Small intestine (tissue), 7 donors: ENCODE measurements around the gene TMEM89. TPM values are rescaled to one million over a fixed set of nuclear protein-coding genes. Genes with fewer than 3 reads are reported as not detected.
A peak's percentile ranks its signal among the peaks of the same experiment; 100 is the strongest.

Experiments used
- DNase-seq, 2 donors: peaks; one replicate each; pipeline versions ENCODE4 v3.0.0 to v3.0.0-alpha.2; 2013
- FAIRE-seq: peaks from 2 replicates; lab custom pipeline; 2012; peaks lifted over from hg19 to GRCh38; lab: Jason Lieb, UNC
- H3K27ac ChIP-seq, 3 donors: one replicate each; pipeline ENCODE4 v1.5.1; 2013; ENCODE audit warnings: low read length in 2 of 3, mild to moderate bottlenecking in 2 of 3, control low read depth in 1 of 3, inconsistent platforms in 1 of 3, low read depth in 1 of 3, moderate library complexity in 1 of 3
- H3K27me3 ChIP-seq, 3 donors: one replicate each; pipeline ENCODE4 v1.6.1; 2013; ENCODE audit warnings: low read length in 3 of 3, inconsistent platforms in 1 of 3; ENCODE audit not compliant: control insufficient read depth in 3 of 3, insufficient read depth in 3 of 3
- H3K36me3 ChIP-seq, 3 donors: one replicate each; pipeline ENCODE4 v1.6.1; 2013; ENCODE audit warnings: low read length in 3 of 3, inconsistent platforms in 1 of 3, low read depth in 1 of 3, mild to moderate bottlenecking in 1 of 3, moderate library complexity in 1 of 3; ENCODE audit not compliant: control insufficient read depth in 3 of 3, insufficient read depth in 2 of 3
- H3K4me1 ChIP-seq, 3 donors: one replicate each; pipeline ENCODE4 v1.6.1; 2013; ENCODE audit warnings: low read length in 2 of 3, inconsistent platforms in 1 of 3, low read depth in 1 of 3, mild to moderate bottlenecking in 1 of 3, moderate library complexity in 1 of 3; ENCODE audit not compliant: control insufficient read depth in 3 of 3, insufficient read depth in 2 of 3
- H3K4me3 ChIP-seq, 3 donors: one replicate each; pipeline ENCODE4 v1.5.1; 2013; ENCODE audit warnings: low read length in 3 of 3, control low read depth in 1 of 3, inconsistent platforms in 1 of 3, low read depth in 1 of 3, mild to moderate bottlenecking in 1 of 3, moderate library complexity in 1 of 3
- H3K9me3 ChIP-seq, 2 donors: one replicate each; pipeline ENCODE4 v1.6.1; 2013; ENCODE audit warnings: low read depth in 1 of 2, low read length in 1 of 2; ENCODE audit not compliant: control insufficient read depth in 2 of 2, insufficient read depth in 1 of 2
- WGBS, 3 donors: extraction: QIAGEN DNeasy Blood & Tissue Kit; methylation state at CpG; one replicate each; pipeline ENCODE4 v1.1.7; 2013; 5-methylcytosine and 5-hydroxymethylcytosine counted together
- polyA plus RNA-seq, 4 donors: library from polyadenylated mRNA; stranded (reverse) in 3 of 4; unstranded in 1 of 4; fragments of 200-250 nt in 3 of 4; fragments of 120-200 nt in 1 of 4; gene quantifications; one replicate each; pipeline versions ENCODE4 v1.2.1 to v1.2.3, GENCODE V29; 2013
- donor health status: healthy with polysubstance abuse.
- donor health status: control.
- donor health status: control.
- donor health status: Bipolar disorder and iron deficiency.
- donor health status: healthy.

Gene TMEM89
- polyA plus RNA-seq, 4 donors: 0.21 to 0.24 TPM; not detected in 2

DNA sequence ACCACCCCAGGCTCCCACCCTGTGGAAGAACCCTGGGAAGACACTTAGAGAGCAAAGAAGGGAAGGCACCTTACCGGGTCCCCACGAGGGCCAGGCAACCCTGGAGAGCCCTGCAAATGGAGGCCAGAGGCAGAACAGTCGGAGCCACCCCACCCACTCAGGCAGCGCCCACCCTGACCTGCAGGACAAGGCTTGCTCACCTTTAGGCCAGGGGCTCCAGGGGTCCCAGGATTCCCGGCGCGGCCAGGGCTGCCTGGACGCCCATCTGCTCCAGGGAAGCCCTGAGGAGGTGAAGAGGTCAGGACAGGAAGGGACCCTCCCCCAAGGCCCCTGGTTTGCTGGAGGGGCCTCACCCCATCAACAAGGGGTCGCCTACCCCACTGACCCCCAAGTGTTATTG lies 36.7 kb downstream of the TMEM89 start:
- DNase-seq (no peak), FAIRE-seq (no peak)
- peaks cover 0 to 88% (median 0%) of the 10 kb centered on the region in 3 donors for H3K36me3 ChIP-seq
- H3K4me3 ChIP-seq: no peak overlapping the region
- no peaks in the 10 kb centered on the region for H3K9me3 ChIP-seq
- no peak overlapping the region for H3K27ac ChIP-seq
- H3K27me3 ChIP-seq: no peaks in the 10 kb centered on the region
- no peaks in the 10 kb centered on the region for H3K4me1 ChIP-seq
- WGBS, 3 donors: 85 to 87% (median 86%) methylated on average over 7 to 9 of the region's 9 CpGs

DNA sequence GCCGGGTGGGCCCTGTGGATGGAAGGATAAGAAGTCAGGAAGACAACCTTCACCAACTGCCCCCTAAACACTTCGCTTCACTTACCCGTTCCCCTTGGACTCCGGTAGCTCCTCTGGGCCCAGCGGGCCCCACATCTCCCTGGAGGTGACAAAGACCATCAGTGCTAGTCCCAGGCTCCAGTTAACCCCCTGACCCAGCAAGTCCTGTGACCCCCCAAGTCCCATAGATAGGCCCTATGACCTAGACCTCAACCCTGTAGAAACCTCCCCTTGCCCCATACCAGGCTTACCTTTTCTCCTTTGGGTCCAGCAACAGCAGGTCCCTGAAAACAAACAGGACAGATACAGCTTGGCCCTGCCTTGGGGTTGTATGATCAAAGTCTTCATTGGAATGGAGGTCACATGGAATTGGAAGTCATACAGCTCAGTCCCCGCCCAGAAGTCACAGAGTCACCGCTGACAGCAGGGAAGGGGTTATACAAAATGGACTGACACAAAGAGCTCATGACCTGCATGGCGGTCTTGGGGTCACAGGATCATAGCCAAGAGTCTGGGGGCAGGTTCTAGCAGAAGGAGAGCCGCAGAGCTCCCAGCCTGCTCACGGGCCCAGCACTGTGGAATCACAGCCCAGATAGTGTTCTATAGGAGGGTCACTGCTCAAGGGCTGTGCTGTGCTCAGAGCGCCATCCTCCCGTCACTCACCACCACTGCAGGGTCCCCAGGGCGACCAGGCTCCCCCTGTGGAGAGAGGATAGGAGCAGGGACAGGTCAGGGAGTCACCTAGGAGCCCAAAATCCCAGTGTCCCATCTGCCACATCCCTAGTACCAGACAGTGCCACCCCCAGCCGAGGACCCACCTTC lies 39.7 kb downstream of the TMEM89 start:
- Histone ChIP-seq H3K4me3 (no peak overlapping the region), H3K9me3 (no peaks in the 10 kb centered on the region), H3K27me3 (no peaks in the 10 kb centered on the region), H3K36me3 (peaks cover 0 to 89% (median 0%) of the 10 kb centered on the region in 3 donors), H3K4me1 (no peaks in the 10 kb centered on the region), H3K27ac (no peak overlapping the region)
- 75 to 87% (median 80%) methylated on average over 14 of the region's 14 CpGs for WGBS, 3 donors
- FAIRE-seq: no peak
- peak in 1 of 2 donors; percentile 38 for DNase-seq

DNA sequence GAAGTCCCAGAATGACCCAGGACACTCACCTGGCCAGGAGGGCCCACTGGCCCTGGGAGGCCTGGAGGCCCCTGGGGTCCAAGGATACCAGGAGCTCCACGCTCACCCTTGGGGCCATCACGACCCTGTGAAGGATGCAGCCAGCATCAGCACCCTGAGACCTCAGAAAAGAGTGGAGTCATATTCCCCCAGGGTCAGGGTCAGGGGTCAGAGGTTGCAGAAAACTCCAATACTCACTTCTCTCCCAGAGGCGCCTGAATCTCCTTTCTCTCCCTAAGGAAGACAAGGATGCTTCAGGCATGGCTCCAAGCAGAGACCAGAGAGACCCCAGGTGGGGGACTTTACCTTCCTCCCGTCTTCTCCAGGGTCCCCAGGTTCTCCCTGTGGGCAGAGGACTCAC lies 44.9 kb downstream of the TMEM89 start:
- peaks cover 0 to 74% (median 0%) of the 10 kb centered on the region in 3 donors for H3K36me3 ChIP-seq
- H3K4me3 ChIP-seq: no peak overlapping the region
- H3K27ac ChIP-seq: no peak overlapping the region
- no peak for FAIRE-seq
- H3K9me3 ChIP-seq: no peaks in the 10 kb centered on the region
- H3K27me3 ChIP-seq: no peaks in the 10 kb centered on the region
- WGBS, 3 donors: 64 to 76% (median 68%) methylated on average over 4 of the region's 4 CpGs
- peaks cover 0 to 12% (median 0%) of the 10 kb centered on the region in 3 donors for H3K4me1 ChIP-seq
- no peak for DNase-seq

DNA sequence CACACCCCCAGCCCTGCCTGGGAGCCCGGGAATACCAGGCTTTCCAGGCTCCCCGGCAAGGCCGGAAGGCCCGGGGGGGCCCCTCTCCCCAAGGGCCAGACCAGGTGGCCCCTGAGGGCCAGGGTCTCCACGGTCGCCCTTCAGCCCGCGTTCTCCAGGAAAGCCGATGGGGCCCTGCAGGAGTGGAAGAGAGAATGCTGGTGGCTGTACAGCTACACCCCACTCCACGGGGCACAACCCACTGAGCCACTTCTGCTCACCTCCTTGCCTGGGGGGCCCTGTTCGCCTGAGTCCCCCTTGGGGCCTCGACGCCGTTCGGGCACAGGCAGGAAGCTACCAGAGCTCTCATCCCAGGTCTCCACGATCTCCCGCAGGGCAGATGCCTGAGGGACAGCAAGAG lies 46.2 kb downstream of the TMEM89 start:
- Histone ChIP-seq H3K4me3 (no peak overlapping the region), H3K4me1 (peaks cover 0 to 12% (median 0%) of the 10 kb centered on the region in 3 donors), H3K27ac (no peak overlapping the region), H3K27me3 (no peaks in the 10 kb centered on the region), H3K9me3 (no peaks in the 10 kb centered on the region), H3K36me3 (peaks cover 0 to 74% (median 0%) of the 10 kb centered on the region in 3 donors)
- 86 to 88% (median 87%) methylated on average over 16 to 17 of the region's 17 CpGs for WGBS, 3 donors
- no peak for FAIRE-seq
- DNase-seq: no peak

DNA sequence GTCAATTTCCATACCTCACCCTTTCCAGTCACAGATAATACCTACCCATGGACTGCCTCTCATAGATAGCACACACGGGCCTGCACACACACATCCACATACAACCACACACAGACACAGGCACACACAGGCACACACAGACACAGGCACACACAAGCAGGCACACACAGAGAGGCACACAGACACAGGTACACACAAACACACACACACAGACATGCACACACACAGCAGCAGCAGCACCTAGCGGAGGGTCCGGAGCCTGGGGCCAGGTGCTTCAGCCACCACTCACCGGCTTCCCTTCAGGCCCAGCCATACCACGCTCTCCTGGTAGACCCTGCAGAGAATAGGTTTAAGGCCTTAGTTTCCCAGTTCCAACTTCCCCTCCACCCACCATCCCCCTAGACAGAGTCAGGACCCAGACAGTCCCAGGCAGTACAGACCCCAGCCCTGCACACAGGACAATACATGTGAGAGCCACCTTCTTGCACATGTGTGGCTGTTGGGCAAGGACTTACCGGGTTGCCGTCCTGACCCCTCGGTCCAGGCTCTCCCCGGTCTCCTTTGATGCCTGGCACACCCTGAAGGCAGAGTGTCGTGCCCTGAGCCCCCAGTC lies 47.5 kb downstream of the TMEM89 start:
- Histone ChIP-seq H3K9me3 (no peaks in the 10 kb centered on the region), H3K27ac (no peak overlapping the region), H3K36me3 (peaks cover 0 to 77% (median 0%) of the 10 kb centered on the region in 3 donors), H3K4me1 (peaks cover 0 to 12% (median 0%) of the 10 kb centered on the region in 3 donors), H3K27me3 (no peaks in the 10 kb centered on the region), H3K4me3 (no peak overlapping the region)
- 92 to 95% (median 94%) methylated on average over 10 of the region's 10 CpGs for WGBS, 3 donors
- no peak for DNase-seq
- no peak for FAIRE-seq

DNA sequence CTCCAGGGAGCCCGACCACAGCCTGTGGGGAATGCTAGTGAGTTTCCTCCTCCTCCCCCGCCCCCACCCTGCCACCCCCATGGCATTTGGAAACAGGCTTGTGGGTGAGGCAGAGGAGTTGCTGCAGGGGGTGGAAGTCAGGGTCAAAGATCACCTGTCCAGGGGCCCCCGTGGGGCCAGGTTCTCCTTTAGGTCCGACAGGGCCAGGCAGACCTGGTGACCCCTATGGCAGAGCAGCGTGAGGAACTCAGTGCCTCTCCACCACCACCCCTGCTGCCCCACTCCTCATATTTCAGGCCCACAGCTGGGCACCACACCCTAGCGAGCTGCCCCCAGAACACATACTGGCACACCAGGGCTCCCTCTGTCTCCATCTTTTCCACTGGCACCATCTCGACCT lies 49.1 kb downstream of the TMEM89 start:
- Histone ChIP-seq H3K36me3 (peaks cover 0 to 77% (median 0%) of the 10 kb centered on the region in 3 donors), H3K27ac (no peak overlapping the region), H3K4me1 (peaks cover 0 to 12% (median 0%) of the 10 kb centered on the region in 3 donors), H3K27me3 (no peaks in the 10 kb centered on the region), H3K9me3 (no peaks in the 10 kb centered on the region), H3K4me3 (no peak overlapping the region)
- DNase-seq (peak in 1 of 2 donors; percentile 29), FAIRE-seq (no peak)
- WGBS, 3 donors: 52 to 66% (median 62%) methylated on average over 6 to 7 of the region's 7 CpGs

DNA sequence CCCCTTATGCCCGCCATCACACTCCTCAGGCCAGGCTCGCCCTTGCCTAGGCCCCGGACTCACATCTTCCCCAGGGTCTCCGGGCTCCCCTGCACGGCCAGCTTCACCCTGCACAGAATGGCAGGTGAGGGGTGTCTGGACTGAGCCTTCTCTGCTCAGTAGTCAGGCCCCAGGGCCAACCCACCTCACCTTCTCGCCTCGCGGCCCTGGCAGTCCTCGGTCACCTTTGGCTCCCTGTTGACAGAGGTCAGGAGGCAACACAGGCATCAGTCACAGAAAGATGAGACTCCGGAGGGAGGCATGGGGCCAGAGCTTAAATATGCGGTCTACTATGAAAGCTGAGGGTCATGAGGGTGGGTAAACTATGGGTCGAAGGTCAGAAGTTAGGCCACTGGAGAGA lies 49.6 kb downstream of the TMEM89 start:
- 77 to 84% (median 78%) methylated on average over 11 to 12 of the region's 12 CpGs for WGBS, 3 donors
- H3K4me3 ChIP-seq: no peak overlapping the region
- H3K4me1 ChIP-seq: peaks cover 0 to 12% (median 0%) of the 10 kb centered on the region in 3 donors
- H3K27ac ChIP-seq: no peak overlapping the region
- peaks cover 0 to 74% (median 0%) of the 10 kb centered on the region in 3 donors for H3K36me3 ChIP-seq
- no peak for DNase-seq
- no peaks in the 10 kb centered on the region for H3K27me3 ChIP-seq
- no peak for FAIRE-seq
- no peaks in the 10 kb centered on the region for H3K9me3 ChIP-seq
